Measurements from ENCODE around the gene DBR1.

- no peak for TF ChIP-seq POLR2A (IDR thresholded peaks at IDR 0.05; ENCODE audit: low read length)
- no peak for TF ChIP-seq GATA1 (IDR thresholded peaks at IDR 0.05; ENCODE audit: low read depth, low read length)
Measured at GRCh38 chr3:138124706-138125355, 49.9 kb downstream of the DBR1 start.

All from erythroblast (primary cell).